Skeletal muscle tissue (tissue), 4 donors: Measurements from ENCODE around the gene GIT1. TPM values are rescaled to one million over a fixed set of nuclear protein-coding genes. Genes with fewer than 3 reads are reported as not detected.

ENCODE experiments used
- H3K27ac ChIP-seq: one replicate; pipeline ENCODE4 v1.7.0; 2013; ENCODE audit warnings: mild to moderate bottlenecking, low read depth, low read length, inconsistent platforms
- H3K27me3 ChIP-seq, 3 donors: one replicate each; pipeline ENCODE4 v1.7.0; 2013; ENCODE audit warnings: low read length in 3 of 3; ENCODE audit not compliant: control insufficient read depth in 3 of 3, insufficient read depth in 3 of 3
- H3K36me3 ChIP-seq, 3 donors: one replicate each; pipeline ENCODE4 v1.7.0; 2013; ENCODE audit warnings: low read length in 3 of 3; ENCODE audit not compliant: control insufficient read depth in 3 of 3, insufficient read depth in 3 of 3
- H3K4me1 ChIP-seq, 3 donors: one replicate each; pipeline ENCODE4 v1.7.0; 2013; ENCODE audit warnings: low read length in 3 of 3, mild to moderate bottlenecking in 3 of 3; ENCODE audit not compliant: control insufficient read depth in 3 of 3, insufficient read depth in 3 of 3
- H3K4me3 ChIP-seq, 3 donors: one replicate each; pipeline ENCODE4 v1.7.0; 2013; ENCODE audit warnings: low read length in 3 of 3
- H3K9ac ChIP-seq, 3 donors: one replicate each; pipeline ENCODE4 v1.7.0; 2013; ENCODE audit warnings: low read length in 3 of 3, mild to moderate bottlenecking in 3 of 3, moderate library complexity in 2 of 3, low read depth in 1 of 3
- H3K9me3 ChIP-seq, 3 donors: one replicate each; pipeline ENCODE4 v1.7.0; 2013; ENCODE audit warnings: low read length in 3 of 3; ENCODE audit not compliant: control insufficient read depth in 3 of 3
- total RNA-seq: library from RNA; depleted of rRNA; stranded (reverse); fragments of >200 nt; gene quantifications from one replicate; pipeline ENCODE4 v1.2.3, GENCODE V29; 2014
- donor health status: Osteomylitis.

GIT1 gene
- total RNA-seq, 1 donor from 2014 or later, result 11.0 TPM

DNA sequence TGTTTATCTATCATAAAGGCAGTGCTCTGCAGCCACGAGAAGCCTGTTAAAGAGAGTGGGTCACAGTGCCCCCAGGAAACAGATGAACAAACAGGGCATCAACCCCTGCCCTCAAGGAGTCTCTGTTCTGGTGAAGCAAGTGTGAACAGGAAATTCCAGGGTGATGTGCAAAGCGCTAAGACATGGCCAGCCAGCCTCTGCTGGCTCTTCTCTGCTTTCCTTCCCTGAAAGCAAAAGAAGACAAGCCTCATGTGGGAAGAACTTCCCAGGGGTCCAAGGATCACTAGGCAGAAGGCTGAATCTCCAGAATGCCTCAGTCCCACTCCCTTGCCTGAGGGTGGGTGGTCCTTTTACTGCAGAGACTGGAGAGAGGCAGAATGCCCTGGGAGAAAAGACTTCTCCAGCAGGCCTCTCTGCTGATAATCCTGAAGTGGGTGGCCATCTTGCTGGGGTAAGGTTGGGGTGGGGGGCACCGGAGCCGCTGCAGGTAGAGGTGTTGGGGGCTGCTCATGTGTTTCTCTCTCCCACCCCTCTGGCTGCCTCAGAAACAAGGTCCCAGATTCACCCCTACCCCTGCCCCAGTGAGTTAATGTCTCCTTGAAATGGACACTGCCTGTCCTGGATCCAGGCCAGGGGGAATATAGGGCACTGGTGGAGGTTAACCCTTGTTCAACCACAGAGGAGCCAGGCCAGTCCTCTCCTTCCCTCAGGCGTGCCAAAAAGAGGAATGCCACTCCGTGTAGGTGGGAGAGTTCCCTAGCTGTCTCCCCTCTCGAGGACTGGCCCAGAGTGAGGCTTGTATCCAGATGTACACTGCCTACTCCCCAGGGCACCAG lies 5.9 kb upstream of the GIT1 start:
- Histone ChIP-seq H3K9ac (no peak overlapping the region), H3K4me3 (no peak overlapping the region), H3K4me1 (peaks cover 47 to 56% (median 56%) of the 10 kb centered on the region in 3 donors), H3K9me3 (no peaks in the 10 kb centered on the region), H3K27ac (no peak overlapping the region), H3K36me3 (no peaks in the 10 kb centered on the region), H3K27me3 (no peaks in the 10 kb centered on the region)

DNA sequence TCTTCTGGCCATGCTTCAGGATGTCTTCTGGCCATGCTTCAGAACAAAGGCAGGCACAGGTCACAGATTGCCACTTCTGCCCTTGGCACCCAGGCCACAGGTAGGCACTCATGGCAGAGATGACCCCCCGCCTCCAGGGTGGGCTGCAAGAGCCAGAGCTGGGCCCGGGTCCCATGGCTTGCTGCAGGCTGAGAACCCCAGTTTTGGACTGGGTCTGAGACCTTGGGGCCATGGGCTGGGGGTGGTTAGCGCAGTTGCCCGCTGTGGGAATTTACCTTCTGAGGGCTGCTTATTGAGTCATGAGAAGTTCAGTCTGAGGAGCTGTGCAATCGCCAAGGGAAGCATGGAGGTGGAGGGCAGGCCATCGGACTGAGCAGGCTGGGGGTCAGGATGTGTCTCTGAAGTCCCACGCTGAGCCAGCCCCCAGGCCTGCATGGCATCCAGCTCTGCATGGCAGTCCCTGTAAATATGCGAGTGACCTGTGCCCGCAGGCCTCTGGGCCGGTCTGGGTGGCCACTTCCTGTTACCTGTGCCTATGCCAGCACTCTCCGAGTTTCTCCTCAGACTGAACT lies 5.2 kb upstream of the GIT1 start:
- H3K27me3 ChIP-seq, result no peaks in the 10 kb centered on the region
- H3K4me3 ChIP-seq, result peak overlapping the region in 1 of 3 donors; percentile 43
- H3K4me1 ChIP-seq, result peaks cover 53 to 62% (median 62%) of the 10 kb centered on the region in 3 donors

DNA sequence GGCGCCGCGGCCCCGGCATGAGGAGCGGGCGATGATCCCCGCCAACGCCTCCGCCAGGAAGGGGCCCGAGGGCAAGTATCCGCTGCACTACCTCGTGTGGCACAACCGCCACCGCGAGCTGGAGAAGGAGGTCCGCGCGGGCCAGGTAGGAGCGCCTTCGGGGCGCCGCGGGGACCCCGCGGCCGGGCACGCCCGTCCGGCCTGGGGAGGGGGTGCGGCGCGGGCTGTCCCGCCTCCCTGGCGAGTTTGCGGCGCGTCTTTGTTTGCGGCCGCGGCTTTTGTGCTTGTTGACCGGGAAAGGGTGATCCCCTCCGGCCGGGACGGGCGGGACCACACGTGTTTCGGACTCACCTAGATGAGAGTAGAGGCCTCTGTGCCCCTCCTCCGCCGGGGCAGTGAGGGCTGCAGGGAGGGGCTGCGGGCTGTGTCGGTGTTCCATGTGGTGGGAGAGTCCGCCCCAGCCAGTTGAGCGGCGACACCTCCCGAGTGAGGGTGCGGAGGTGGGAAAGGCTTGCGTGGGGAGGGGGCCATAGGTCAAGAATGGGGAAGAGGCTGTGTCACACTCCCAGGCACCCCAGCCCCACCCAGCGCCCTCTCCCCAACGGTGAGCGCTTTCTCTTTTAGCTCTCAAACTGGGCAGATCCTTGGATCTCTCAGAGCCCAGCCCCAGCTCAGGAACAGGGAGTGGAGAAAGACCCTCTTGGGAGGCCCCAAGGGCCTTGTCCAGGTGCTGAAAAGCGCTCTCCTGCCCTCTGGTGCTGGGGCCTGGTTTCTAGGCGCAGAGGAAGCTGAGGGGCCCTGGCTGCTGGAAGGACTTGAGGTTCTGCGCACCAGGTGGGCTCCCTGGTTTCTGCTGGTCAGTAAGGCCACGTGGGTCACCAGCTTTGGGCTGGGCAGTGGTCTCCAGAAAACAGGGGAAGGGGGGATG lies 4.4 kb upstream of the GIT1 start:
- Histone ChIP-seq H3K36me3 (no peaks in the 10 kb centered on the region), H3K9me3 (no peaks in the 10 kb centered on the region), H3K27me3 (no peaks in the 10 kb centered on the region), H3K4me1 (peaks cover 53 to 62% (median 62%) of the 10 kb centered on the region in 3 donors), H3K9ac (peak overlapping the region; percentile 47 to 75 (median 50)), H3K27ac (no peak overlapping the region), H3K4me3 (peak overlapping the region; percentile 55 to 66 (median 65))

More for the DNA sequence above, 5.2 kb upstream of the GIT1 start:
- peak overlapping the region in 1 of 3 donors; percentile 25 for H3K9ac ChIP-seq
- H3K36me3 ChIP-seq, result no peaks in the 10 kb centered on the region
- H3K9me3 ChIP-seq, result no peaks in the 10 kb centered on the region
- H3K27ac ChIP-seq, result no peak overlapping the region

DNA sequence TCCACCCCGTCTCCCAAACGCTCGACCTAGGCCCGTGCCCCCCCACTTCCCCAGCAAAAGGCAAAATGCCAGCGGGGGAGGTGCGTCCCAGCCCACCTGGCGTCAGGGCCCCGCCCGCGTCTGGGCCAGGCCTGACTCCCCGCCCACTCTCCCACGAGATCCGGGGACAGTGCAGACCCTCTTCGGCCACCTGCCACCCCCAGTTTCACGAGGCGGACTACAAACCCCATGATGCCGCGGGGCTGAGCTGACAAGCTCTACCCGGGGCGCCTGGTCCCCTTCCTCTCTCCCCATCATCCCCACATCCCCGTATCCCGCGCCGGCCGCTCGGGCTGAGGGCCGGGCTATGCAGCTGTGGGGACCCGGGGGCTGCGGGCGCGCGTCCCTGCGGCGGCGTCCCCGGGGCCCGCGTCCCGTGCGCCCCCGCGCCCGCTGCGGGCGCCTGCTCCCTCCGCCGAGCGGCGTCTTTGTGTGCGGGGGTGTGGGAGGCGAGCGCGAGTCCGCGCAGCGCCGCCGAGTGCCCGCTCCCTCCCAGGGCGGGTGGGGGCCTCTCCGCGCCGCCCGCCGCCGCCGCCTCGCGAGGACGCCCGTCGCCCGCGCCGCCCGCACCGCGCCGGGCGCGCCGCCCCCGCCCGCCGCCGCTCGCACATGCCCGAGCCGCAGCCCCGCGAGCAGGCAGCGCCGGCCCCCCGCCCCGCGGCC lies 3.6 kb upstream of the GIT1 start, which contains the start of gene ANKRD13B:
Gene ANKRD13B, plus strand, starts transcription at position 283 of the 702 bp plus-strand sequence. CDS start 490 bp downstream, outside the sequence.
- H3K27ac ChIP-seq, result peak within 1 kb of the TSS; percentile 77
- no peaks in the 10 kb centered on the region for H3K36me3 ChIP-seq
- H3K9ac ChIP-seq, result peak within 1 kb of the TSS; percentile 49 to 90 (median 52)
- no peaks in the 10 kb centered on the region for H3K9me3 ChIP-seq
- H3K27me3 ChIP-seq, result no peaks in the 10 kb centered on the region
- H3K4me3 ChIP-seq, result peak within 1 kb of the TSS; percentile 69 to 88 (median 81)
- peaks cover 59 to 71% (median 69%) of the 10 kb centered on the region in 3 donors for H3K4me1 ChIP-seq

DNA sequence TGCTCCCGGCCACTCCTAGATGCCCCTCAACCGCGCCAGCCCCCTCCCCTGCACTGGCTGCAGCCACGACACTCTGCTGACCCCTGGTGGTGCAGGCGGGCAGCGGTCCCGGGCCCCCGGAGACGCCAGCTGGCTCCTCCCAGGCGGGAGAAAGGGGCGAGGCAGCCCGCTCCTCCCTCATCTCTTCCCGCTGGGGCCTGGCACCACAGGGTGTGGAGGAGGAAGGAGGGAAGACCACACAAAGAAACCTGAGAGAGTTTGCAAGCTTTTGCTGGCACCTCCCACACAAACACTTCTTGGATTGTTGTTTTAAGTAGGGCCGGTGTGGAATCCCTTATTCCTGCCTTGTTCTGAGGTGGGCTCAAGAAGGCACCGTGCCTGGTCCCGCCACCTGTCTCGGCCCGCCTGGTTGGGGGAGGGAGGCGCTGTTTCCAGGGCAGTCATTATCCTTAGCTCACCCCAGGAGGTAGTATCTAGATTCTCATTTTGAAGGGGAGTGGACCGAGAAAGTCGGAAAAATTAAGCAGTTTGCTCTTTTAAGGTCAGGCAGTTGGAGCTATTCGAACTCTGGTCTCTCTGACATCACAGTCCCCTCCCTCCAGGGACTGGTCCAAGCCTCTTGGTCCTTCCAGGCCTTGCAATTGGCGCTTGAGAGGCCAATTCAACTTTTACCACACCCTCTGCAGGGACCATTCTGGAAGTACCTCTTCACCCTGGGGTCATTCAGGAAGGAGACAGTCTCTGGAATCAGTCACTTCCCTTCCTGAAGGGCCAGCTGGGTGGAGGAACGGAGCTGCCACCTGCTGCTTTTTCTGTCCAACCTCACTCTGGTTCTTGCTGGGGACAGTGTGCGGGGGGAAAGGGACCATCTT lies 2.5 kb upstream of the GIT1 start:
- Histone ChIP-seq H3K36me3 (no peaks in the 10 kb centered on the region), H3K27ac (peak overlapping the region; percentile 77), H3K4me1 (peaks cover 66 to 78% (median 72%) of the 10 kb centered on the region in 3 donors), H3K27me3 (no peaks in the 10 kb centered on the region), H3K4me3 (peak overlapping the region; percentile 69 to 88 (median 81)), H3K9ac (peak overlapping the region; percentile 49 to 90 (median 69)), H3K9me3 (no peaks in the 10 kb centered on the region)

DNA sequence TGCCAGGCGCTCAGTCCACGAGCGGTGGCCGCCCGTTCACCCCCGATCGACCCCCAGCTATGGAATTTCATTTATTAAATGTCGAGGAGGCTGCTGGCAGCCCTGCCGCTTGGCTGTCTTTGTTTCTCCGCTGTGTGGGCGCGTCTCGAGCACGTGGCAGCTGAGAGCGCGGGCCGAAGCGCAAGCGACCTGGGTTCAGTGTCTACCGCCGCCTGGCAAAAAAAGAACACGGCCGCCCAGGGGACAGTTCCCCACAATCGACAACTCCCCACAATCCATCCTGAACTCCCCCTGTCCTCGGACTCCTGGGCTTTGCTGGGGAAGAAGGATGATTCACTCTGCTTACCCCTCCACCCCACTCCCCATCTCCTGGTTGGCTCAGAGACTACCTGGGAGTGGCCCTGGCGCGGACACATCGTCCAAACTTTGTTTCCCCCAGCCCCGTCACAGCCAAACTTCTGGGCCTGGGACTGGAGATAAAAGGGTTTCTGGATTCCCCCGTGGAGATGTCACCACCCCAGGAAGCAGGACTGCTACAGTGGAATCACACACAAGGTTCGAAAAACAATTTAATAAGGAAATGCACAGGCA lies 1.8 kb upstream of the GIT1 start:
- Histone ChIP-seq H3K4me3 (peak overlapping the region; percentile 69 to 88 (median 81)), H3K27ac (peak overlapping the region; percentile 77), H3K9ac (peak overlapping the region in 2 of 3 donors; percentile 69 to 90), H3K36me3 (no peaks in the 10 kb centered on the region), H3K4me1 (peaks cover 71 to 80% (median 74%) of the 10 kb centered on the region in 3 donors), H3K27me3 (no peaks in the 10 kb centered on the region), H3K9me3 (no peaks in the 10 kb centered on the region)

DNA sequence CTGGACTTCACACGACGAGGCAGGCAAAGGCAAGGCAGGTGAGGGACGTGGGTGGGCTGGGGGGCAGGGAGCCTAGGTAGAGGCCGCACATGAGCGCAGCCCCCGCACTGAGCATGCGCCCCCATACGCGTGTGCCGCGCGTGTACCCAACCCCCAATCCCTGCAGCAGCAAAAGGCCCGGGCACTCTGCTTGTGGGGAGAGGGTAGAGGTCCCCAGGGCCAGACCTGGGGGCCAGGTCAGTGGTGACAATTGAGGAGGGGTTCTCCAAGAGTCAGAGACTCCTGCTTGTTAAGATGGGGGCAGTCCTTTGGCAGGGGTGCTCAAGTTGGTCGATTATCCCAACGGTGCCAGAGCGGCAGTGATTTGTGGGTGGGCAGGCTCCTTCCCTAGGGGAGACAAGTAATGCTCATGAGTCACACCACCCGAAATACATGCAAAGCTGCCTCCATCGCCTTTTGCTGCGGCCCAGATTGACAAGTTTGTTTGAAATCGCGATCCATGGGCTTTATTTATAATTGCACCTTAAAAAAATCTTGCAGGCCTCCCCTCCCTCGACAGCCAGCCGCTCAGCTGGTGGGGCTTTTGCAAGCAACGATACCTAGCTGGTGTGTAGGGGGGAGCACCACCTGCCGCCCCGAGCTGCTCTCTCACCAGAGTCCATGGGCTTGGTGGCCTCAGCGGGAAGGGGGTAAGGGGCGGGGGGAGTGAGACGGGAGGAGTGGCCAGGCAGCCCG lies 1.1 kb upstream of the GIT1 start:
- Histone ChIP-seq H3K27ac (peak overlapping the region; percentile 77), H3K36me3 (no peaks in the 10 kb centered on the region), H3K4me1 (peaks cover 71 to 81% (median 72%) of the 10 kb centered on the region in 3 donors), H3K9ac (peak overlapping the region; percentile 73 to 90 (median 83)), H3K9me3 (no peaks in the 10 kb centered on the region), H3K27me3 (no peaks in the 10 kb centered on the region), H3K4me3 (peak overlapping the region; percentile 76 to 88 (median 81))
